GM12891 (cell line): ENCODE measurements around the gene LRRC1.

Source experiments
- POLR2A ChIP-seq: IDR thresholded peaks from 2 replicates; pipeline ENCODE4 v1.6.1; 2011; ENCODE audit warnings: low read depth, low read length, control low read depth
- POLR2AphosphoS5 ChIP-seq: IDR thresholded peaks from 2 replicates; pipeline ENCODE4 v1.6.1; 2011; ENCODE audit warnings: low read depth, low read length, control low read depth

DNA sequence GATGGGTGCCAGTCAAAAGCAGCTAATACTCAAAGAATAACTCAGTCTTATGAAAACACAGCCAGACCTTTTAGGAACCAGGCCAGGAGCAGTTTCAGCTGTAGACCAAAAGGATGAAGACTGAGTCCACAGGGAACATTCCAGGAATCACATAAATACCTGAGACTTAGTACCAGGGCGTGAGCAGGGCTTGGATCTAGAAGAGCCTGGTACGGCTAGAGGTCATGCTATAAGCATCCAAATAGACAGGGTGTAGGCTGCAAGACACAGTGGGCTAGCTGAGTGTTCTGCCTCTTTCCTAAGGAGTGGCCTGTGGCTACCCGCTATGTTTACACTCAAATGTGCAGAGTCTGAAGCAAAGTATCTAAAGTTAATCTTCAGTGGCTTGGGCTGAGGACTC is 29.5 kb upstream of the LRRC1 start:
- TF ChIP-seq POLR2AphosphoS5, result no peak
- TF ChIP-seq POLR2A, result no peak
